Esophagus squamous epithelium (tissue), 5 donors: ENCODE data around the gene TTC6. TPM values are rescaled to one million over a fixed set of nuclear protein-coding genes. Genes with fewer than 3 reads are reported as not detected.

Experiments
- DNase-seq: peaks from one replicate; lab custom pipeline; 2025; lab: John Stamatoyannopoulos, UW
- H3K27ac ChIP-seq, 4 donors: fragments of 200-600 bp; sonication (generic); one replicate each; pipeline ENCODE4 v1.5.1; 2016 to 2019; ENCODE audit warnings: mild to moderate bottlenecking in 1 of 4
- H3K27me3 ChIP-seq, 4 donors: fragments of 200-600 bp; sonication (generic); 1 replicate in 3 of 4; 2 replicates in 1 of 4; pipeline versions ENCODE4 v1.5.1 to v1.6.0; 2017 to 2021; ENCODE audit warnings: antibody characterized with exemption in 1 of 4
- H3K36me3 ChIP-seq, 3 donors: fragments of 200-600 bp; sonication (generic); one replicate each; pipeline ENCODE4 v1.5.1; 2016 to 2019
- H3K4me1 ChIP-seq, 3 donors: fragments of 200-600 bp; sonication (generic); one replicate each; pipeline ENCODE4 v1.5.1; 2017 to 2019
- H3K4me3 ChIP-seq, 4 donors: fragments of 200-600 bp; sonication (generic); 1 replicate in 3 of 4; 2 replicates in 1 of 4; pipeline ENCODE4 v1.5.1; 2016 to 2019; ENCODE audit warnings: mild to moderate bottlenecking in 2 of 4, moderate library complexity in 1 of 4
- H3K9me3 ChIP-seq, 3 donors: fragments of 200-600 bp; sonication (generic); one replicate each; pipeline ENCODE4 v1.5.1; 2016 to 2019
- CTCF ChIP-seq, 6 experiments: fragments of 450-650 bp in 4 of 6; fragments of 200-600 bp in 2 of 6; sonication (generic) in 2 of 6; IDR thresholded peaks; one replicate each; pipeline ENCODE4 v1.5.1; 2016 to 2019; ENCODE audit warnings: antibody characterized with exemption in 6 of 6, mild to moderate bottlenecking in 4 of 6, moderate library complexity in 4 of 6
- POLR2A ChIP-seq, 4 donors: fragments of 450-650 bp; IDR thresholded peaks; one replicate each; pipeline ENCODE4 v1.6.1; 2017; ENCODE audit warnings: antibody characterized with exemption in 4 of 4, mild to moderate bottlenecking in 4 of 4, moderate library complexity in 3 of 4
- WGBS, 2 donors: methylation state at CpG; one replicate each; pipeline ENCODE4 v1.1.5; 2018; 5-methylcytosine and 5-hydroxymethylcytosine counted together
- intact Hi-C: fragments of 100-400 bp; cut with DNase I; formaldehyde crosslinking; loops from one replicate; pipeline ENCODE4 v1.15.0; 2022
- total RNA-seq, 4 donors: library from RNA; depleted of rRNA; stranded (reverse); fragments of >200 nt; gene quantifications; one replicate each; pipeline ENCODE4 v1.1.0, GENCODE V29; 2016
- donor health status: DM: yes; HTN: yes; CAD: no.

TTC6 gene
- total RNA-seq, 4 donors from 2014 or later: 0.82 to 8.4 (median 3.5) TPM

- peaks cover 0 to 99% (median 16%) of the 10 kb centered on the region in 4 donors for H3K27me3 ChIP-seq
- no peak for DNase-seq
- H3K9me3 ChIP-seq: no peaks in the 10 kb centered on the region
- TF ChIP-seq POLR2A (IDR thresholded peaks at IDR 0.05): no peak
- TF ChIP-seq CTCF (IDR thresholded peaks at IDR 0.05): no peak
- 57 to 60% methylated on average over 4 of the region's 4 CpGs for whole genome bisulfite sequencing, 2 donors
- H3K36me3 ChIP-seq: no peaks in the 10 kb centered on the region
- H3K27ac ChIP-seq: no peak overlapping the region
- intact Hi-C loops: no loop called here
- no peak overlapping the region for H3K4me3 ChIP-seq
- H3K4me1 ChIP-seq: peaks cover 18 to 52% (median 20%) of the 10 kb centered on the region in 3 donors
Observed at GRCh38 chr14:37600880-37601741, 5.7 kb downstream of the TTC6 start.

GRCh38 chr14:37601865-37602264, 6.4 kb downstream of the TTC6 start:
- peaks cover 17 to 44% (median 18%) of the 10 kb centered on the region in 3 donors for H3K4me1 ChIP-seq
- no peak overlapping the region for H3K4me3 ChIP-seq
- H3K36me3 ChIP-seq: no peaks in the 10 kb centered on the region
- intact Hi-C loops: no loop called here
- peaks cover 0 to 94% (median 13%) of the 10 kb centered on the region in 4 donors for H3K27me3 ChIP-seq
- no peaks in the 10 kb centered on the region for H3K9me3 ChIP-seq
- WGBS, 2 donors: 61% methylated on average over 18 to 22 of the region's 22 CpGs
- DNase-seq: no peak
- H3K27ac ChIP-seq: no peak overlapping the region
- no peak for TF ChIP-seq POLR2A (IDR thresholded peaks at IDR 0.05)
- TF ChIP-seq CTCF (IDR thresholded peaks at IDR 0.05): no peak

GRCh38 chr14:37602605-37603453, 7.4 kb downstream of the TTC6 start:
- H3K27ac ChIP-seq: no peak overlapping the region
- H3K9me3 ChIP-seq: no peaks in the 10 kb centered on the region
- intact Hi-C loops: no loop called here
- H3K4me3 ChIP-seq: no peak overlapping the region
- WGBS, 2 donors: 47 to 61% methylated on average over 21 to 24 of the region's 24 CpGs
- peaks cover 0 to 88% (median 10%) of the 10 kb centered on the region in 4 donors for H3K27me3 ChIP-seq
- DNase-seq: no peak
- TF ChIP-seq POLR2A (IDR thresholded peaks at IDR 0.05): no peak
- H3K36me3 ChIP-seq: no peaks in the 10 kb centered on the region
- peaks cover 15 to 35% (median 17%) of the 10 kb centered on the region in 3 donors for H3K4me1 ChIP-seq

- Histone ChIP-seq H3K27ac (no peak overlapping the region), H3K4me3 (no peak overlapping the region), H3K9me3 (no peaks in the 10 kb centered on the region), H3K36me3 (no peaks in the 10 kb centered on the region), H3K4me1 (peaks cover 8 to 25% (median 11%) of the 10 kb centered on the region in 3 donors), H3K27me3 (peaks cover 0 to 88% (median 5%) of the 10 kb centered on the region in 4 donors)
- TF ChIP-seq POLR2A (IDR thresholded peaks at IDR 0.05): no peak
- no peak for TF ChIP-seq CTCF (IDR thresholded peaks at IDR 0.05)
- 68 to 85% methylated on average over 4 to 7 of the region's 9 CpGs for WGBS, 2 donors
- DNase-seq: no peak
- intact Hi-C loops: no loop called here
Observed at GRCh38 chr14:37603688-37604251, 8.3 kb downstream of the TTC6 start.

- peaks cover 0 to 77% (median 2%) of the 10 kb centered on the region in 4 donors for H3K27me3 ChIP-seq
- no peaks in the 10 kb centered on the region for H3K4me1 ChIP-seq
- intact Hi-C loops: no loop called here
- DNase-seq: no peak
- no peak overlapping the region for H3K4me3 ChIP-seq
- no peaks in the 10 kb centered on the region for H3K9me3 ChIP-seq
- H3K27ac ChIP-seq: no peak overlapping the region
- no peak for TF ChIP-seq CTCF (IDR thresholded peaks at IDR 0.05)
- TF ChIP-seq POLR2A (IDR thresholded peaks at IDR 0.05): no peak
- no peaks in the 10 kb centered on the region for H3K36me3 ChIP-seq
Observed at GRCh38 chr14:37606678-37607077, 11.2 kb downstream of the TTC6 start.
